ENCODE data around the gene GALNT13. TPM values are rescaled to one million over a fixed set of nuclear protein-coding genes. Genes with fewer than 3 reads are reported as not detected.

GALNT13 gene
- total and polyA plus RNA-seq, 2 of the 13 experiments (the other 11 are each of a cell fraction or from before 2014, with no cell fraction given): 1.3 to 5.0 TPM

- Histone ChIP-seq H3K27me3 (ENCODE audit: control insufficient read depth in 1 of 2, insufficient read depth in 2 of 2, low read length in 2 of 2) (no peaks in the 10 kb centered on the region), H4K20me1 (ENCODE audit: insufficient read depth, low read length) (no peaks in the 10 kb centered on the region), H2AFZ (ENCODE audit: low read length) (no peak overlapping the region), H3K4me3 (replicated peaks in 1 of 3; ENCODE audit: insufficient read depth in 1 of 3, low read depth in 2 of 3, low read length in 3 of 3) (no peak overlapping the region), H3K36me3 (replicated peaks in 1 of 2; ENCODE audit: control insufficient read depth in 1 of 2, insufficient read depth in 2 of 2, low read length in 2 of 2) (no peaks in the 10 kb centered on the region), H3K27ac (ENCODE audit: extremely low read length, insufficient read depth, low read length) (no peak overlapping the region), H3K9me3 (ENCODE audit: low read length) (no peaks in the 10 kb centered on the region), H3K4me2 (ENCODE audit: low read depth, low read length) (no peak overlapping the region), H3K4me1 (ENCODE audit: insufficient read depth, low read length) (no peaks in the 10 kb centered on the region), H3K79me2 (ENCODE audit: insufficient read depth, low read length) (no peaks in the 10 kb centered on the region), H3K9ac (ENCODE audit: insufficient read depth, low read depth, low read length) (no peak overlapping the region)
- in situ Hi-C loops (cut with HindIII; ENCODE audit: extremely low pct_ligation_motif_present, low pct_unique_long_range_greater_than_20kb) (no loop called here), intact Hi-C loops (cut with micrococcal nuclease; ENCODE audit: unreplicated experiment) (loop anchor here (10.0 kb wide), 1 partner anchor 1407 kb away; no protein-coding TSS in a partner anchor)
- no peak for TF ChIP-seq LBX2 (CRISPR knock-in tag; IDR thresholded peaks at IDR 0.05; ENCODE audit: borderline replicate concordance)
- no peak for TF ChIP-seq ZNF20 (CRISPR knock-in tag; IDR thresholded peaks at IDR 0.05)
- TF ChIP-seq ZNF446 (CRISPR knock-in tag; IDR thresholded peaks at IDR 0.05): no peak
- no peak for TF ChIP-seq ZSCAN22 (CRISPR knock-in tag; IDR thresholded peaks at IDR 0.05)
- no peak for TF ChIP-seq ATF6 (CRISPR knock-in tag; conservative IDR thresholded peaks at IDR 0.05)
- TF ChIP-seq, protein P1, sequence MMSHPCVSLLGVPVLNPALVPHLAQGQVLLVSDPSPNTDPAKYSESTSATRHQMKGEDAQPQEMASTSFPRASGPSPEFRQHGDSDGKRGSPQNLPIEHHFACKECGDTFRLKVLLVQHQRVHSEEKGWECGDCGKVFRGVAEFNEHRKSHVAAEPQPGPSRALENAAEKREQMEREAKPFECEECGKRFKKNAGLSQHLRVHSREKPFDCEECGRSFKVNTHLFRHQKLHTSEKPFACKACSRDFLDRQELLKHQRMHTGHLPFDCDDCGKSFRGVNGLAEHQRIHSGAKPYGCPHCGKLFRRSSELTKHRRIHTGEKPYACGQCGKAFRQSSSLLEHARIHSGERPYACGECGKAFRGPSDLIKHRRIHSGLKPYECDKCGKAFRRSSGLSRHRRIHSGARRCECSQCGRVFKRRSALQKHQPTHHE (CRISPR knock-in tag; IDR thresholded peaks at IDR 0.05; ENCODE audit: borderline replicate concordance): no peak
- TF ChIP-seq SP5 (CRISPR knock-in tag; IDR thresholded peaks at IDR 0.05; ENCODE audit: borderline replicate concordance, low read depth): no peak
- no peak for TF ChIP-seq RFXANK (CRISPR knock-in tag; IDR thresholded peaks at IDR 0.05)
- no peak for TF ChIP-seq FOSL2 (CRISPR knock-in tag; IDR thresholded peaks at IDR 0.05)
- no peak for TF ChIP-seq ZBTB10 (CRISPR knock-in tag; IDR thresholded peaks at IDR 0.05; ENCODE audit: borderline replicate concordance)
- BruUV-seq (replicated peaks): no TSS peak
- FAIRE-seq: no peak
- no peak for ATAC-seq
- DNase-seq (ENCODE audit: low spot score): no peak
- WGBS (ENCODE audit: low lambda C conversion rate): 17% methylated on average over 3 of the region's 3 CpGs
- POLR2A ChIA-PET: no interaction called here
- CTCF ChIA-PET (ENCODE audit: low intra/inter-chr PET ratio, low total read pairs): no interaction called here
Measured at GRCh38 chr2:154247503-154247902, 375.8 kb downstream of the GALNT13 start.
